Measurements from ENCODE around the gene BCR. TPM values are rescaled to one million over a fixed set of nuclear protein-coding genes. Genes with fewer than 3 reads are reported as not detected.

Gene BCR
- polyA plus RNA-seq, 1 donor (not counting 4 experiments of a cell fraction or from before 2014, with no cell fraction given), result 25.8 TPM

GRCh38 chr22:23232094-23232905 lies 52.0 kb downstream of the BCR start:
- peaks cover 2% of the 10 kb centered on the region for H3K9me3 ChIP-seq (ENCODE audit: control insufficient read depth, low read depth, low read length)
- no peaks in the 10 kb centered on the region for H3K27me3 ChIP-seq (ENCODE audit: control insufficient read depth, extremely low read depth, insufficient read depth, low read length)
- peaks cover 2% of the 10 kb centered on the region for H3K9me1 ChIP-seq (ENCODE audit: control insufficient read depth, extremely low read depth, insufficient read depth, low read length)
- H3K27ac ChIP-seq (ENCODE audit: control insufficient read depth, insufficient read depth, low read length), result no peak overlapping the region
- DNase-seq (ENCODE audit: low read depth, low spot score) (no peak), FAIRE-seq (no peak)
- no peak overlapping the region for H3K4me3 ChIP-seq (ENCODE audit: control insufficient read depth in 2 of 3, extremely low read depth in 1 of 3, insufficient read depth in 2 of 3, low read depth in 1 of 3, low read length in 3 of 3)
- H3K79me2 ChIP-seq (ENCODE audit: control insufficient read depth, insufficient read depth, low read length), result peaks cover 95% of the 10 kb centered on the region
- H3K9ac ChIP-seq (ENCODE audit: control insufficient read depth, extremely low read depth, insufficient read depth, low read length), result no peak overlapping the region
- H4K20me1 ChIP-seq (ENCODE audit: control insufficient read depth, extremely low read depth, insufficient read depth, low read length), result peaks cover 10% of the 10 kb centered on the region
- dilution Hi-C loops (cut with MboI; ENCODE audit: extremely low pct_ligation_motif_present, low sequenced_read_pairs), result no loop called here
- no peak overlapping the region for H2AFZ ChIP-seq (ENCODE audit: control insufficient read depth, low read length)
- no peak overlapping the region for H3K4me2 ChIP-seq (ENCODE audit: control insufficient read depth, extremely low read depth, insufficient read depth, low read depth, low read length)
- peaks cover 1 to 10% of the 10 kb centered on the region in 2 experiments for H3K36me3 ChIP-seq (ENCODE audit: control insufficient read depth in 2 of 2, extremely low read depth in 1 of 2, insufficient read depth in 2 of 2, low read length in 2 of 2)
- H3K4me1 ChIP-seq (ENCODE audit: control insufficient read depth, extremely low read depth, insufficient read depth, low read length), result peaks cover 11% of the 10 kb centered on the region
- TF ChIP-seq EZH2 (IDR thresholded peaks at IDR 0.05; ENCODE audit: low read length) (no peak), CTCF (optimal IDR thresholded peaks at IDR 0.05 in 1 of 3, IDR thresholded peaks at IDR 0.05 in 1 of 3, conservative IDR thresholded peaks at IDR 0.05 in 1 of 3; ENCODE audit: extremely low read depth in 1 of 3, insufficient read depth in 2 of 3, low read length in 3 of 3) (no peak)

- TF ChIP-seq EZH2 (IDR thresholded peaks at IDR 0.05; ENCODE audit: low read length) (no peak), CTCF (optimal IDR thresholded peaks at IDR 0.05 in 1 of 3, IDR thresholded peaks at IDR 0.05 in 1 of 3, conservative IDR thresholded peaks at IDR 0.05 in 1 of 3; ENCODE audit: extremely low read depth in 1 of 3, insufficient read depth in 2 of 3, low read length in 3 of 3) (no peak)
- H3K79me2 ChIP-seq (ENCODE audit: control insufficient read depth, insufficient read depth, low read length), result peaks cover 95% of the 10 kb centered on the region
- dilution Hi-C loops (cut with MboI; ENCODE audit: extremely low pct_ligation_motif_present, low sequenced_read_pairs), result no loop called here
- DNase-seq (ENCODE audit: low read depth, low spot score), result no peak
- H3K4me1 ChIP-seq (ENCODE audit: control insufficient read depth, extremely low read depth, insufficient read depth, low read length), result peaks cover 5% of the 10 kb centered on the region
- no peak for FAIRE-seq
- no peaks in the 10 kb centered on the region for H3K27me3 ChIP-seq (ENCODE audit: control insufficient read depth, extremely low read depth, insufficient read depth, low read length)
- H3K4me3 ChIP-seq (ENCODE audit: control insufficient read depth in 2 of 3, extremely low read depth in 1 of 3, insufficient read depth in 2 of 3, low read depth in 1 of 3, low read length in 3 of 3), result no peak overlapping the region
- H3K9ac ChIP-seq (ENCODE audit: control insufficient read depth, extremely low read depth, insufficient read depth, low read length), result no peak overlapping the region
- peaks cover 13% of the 10 kb centered on the region for H4K20me1 ChIP-seq (ENCODE audit: control insufficient read depth, extremely low read depth, insufficient read depth, low read length)
- peaks cover 2% of the 10 kb centered on the region for H3K9me3 ChIP-seq (ENCODE audit: control insufficient read depth, low read depth, low read length)
- peaks cover 1 to 10% of the 10 kb centered on the region in 2 experiments for H3K36me3 ChIP-seq (ENCODE audit: control insufficient read depth in 2 of 2, extremely low read depth in 1 of 2, insufficient read depth in 2 of 2, low read length in 2 of 2)
- H3K27ac ChIP-seq (ENCODE audit: control insufficient read depth, insufficient read depth, low read length), result no peak overlapping the region
- H2AFZ ChIP-seq (ENCODE audit: control insufficient read depth, low read length), result no peak overlapping the region
- peaks cover 2% of the 10 kb centered on the region for H3K9me1 ChIP-seq (ENCODE audit: control insufficient read depth, extremely low read depth, insufficient read depth, low read length)
- H3K4me2 ChIP-seq (ENCODE audit: control insufficient read depth, extremely low read depth, insufficient read depth, low read depth, low read length), result no peak overlapping the region
Measured at GRCh38 chr22:23233084-23233531, 52.8 kb downstream of the BCR start.
